ENCODE measurements around the gene HOXA2.
A peak's percentile ranks its signal among the peaks of the same experiment; 100 is the strongest.

Gene HOXA2

GRCh38 chr7:27098578-27099451 is 3.7 kb downstream of the HOXA2 start (continued):
- 0 out of 2 replicates have a peak, but pooled peaks have one; percentile 14 for TF ChIP-seq ZNF518A (tag by site-specific recombination; conservative IDR thresholded peaks at IDR 0.05; ENCODE audit: low read depth)
- peak; percentile 48 for TF ChIP-seq ZFHX2 (tag by site-specific recombination; conservative IDR thresholded peaks at IDR 0.05)
- TF ChIP-seq PRDM4 (tag by site-specific recombination; IDR thresholded peaks at IDR 0.05), result peak; percentile 84
- peak; percentile 88 for TF ChIP-seq ZNF366 (tag by site-specific recombination; conservative IDR thresholded peaks at IDR 0.05)
- TF ChIP-seq MZF1 (tag by site-specific recombination; IDR thresholded peaks at IDR 0.05; ENCODE audit: borderline replicate concordance), result peak; percentile 82
- peak; percentile 52; the same call in 1 of the 2 replicates for TF ChIP-seq ZNF24 (tag by site-specific recombination; IDR thresholded peaks at IDR 0.05)
- TF ChIP-seq ZNF596 (tag by site-specific recombination; IDR thresholded peaks at IDR 0.05), result 0 out of 2 replicates have a peak, but pooled peaks have one; percentile 5
- peak; percentile 70 for TF ChIP-seq ZBTB20 (tag by site-specific recombination; IDR thresholded peaks at IDR 0.05)
- peak; percentile 65; the same call in 1 of the 2 replicates for TF ChIP-seq INSM2 (tag by site-specific recombination; IDR thresholded peaks at IDR 0.05)
- TF ChIP-seq ZNF146 (tag by site-specific recombination; IDR thresholded peaks at IDR 0.05), result peak; percentile 42; the same call in 1 of the 2 replicates
- no peak for TF ChIP-seq ZNF580 (tag by site-specific recombination; IDR thresholded peaks at IDR 0.05)
- peak; percentile 71; the same call in 1 of the 2 replicates for TF ChIP-seq ZNF639 (tag by site-specific recombination; IDR thresholded peaks at IDR 0.05)
- peak; percentile 29 for TF ChIP-seq ZBTB26 (tag by site-specific recombination; optimal IDR thresholded peaks at IDR 0.05)
- peak; percentile 92 for TF ChIP-seq FEZF1 (tag by site-specific recombination; IDR thresholded peaks at IDR 0.05)
- peak; percentile 84 for TF ChIP-seq IKZF3 (tag by site-specific recombination; IDR thresholded peaks at IDR 0.05)
- TF ChIP-seq ZNF660 (tag by site-specific recombination; IDR thresholded peaks at IDR 0.05), result 0 out of 2 replicates have a peak, but pooled peaks have one; percentile 38
- TF ChIP-seq ZSCAN16 (tag by site-specific recombination; IDR thresholded peaks at IDR 0.05), result no peak
- TF ChIP-seq WT1 (tag by site-specific recombination; IDR thresholded peaks at IDR 0.05), result peak; percentile 81
- TF ChIP-seq ZBTB8A (tag by site-specific recombination; IDR thresholded peaks at IDR 0.05), result peak; percentile 98
- peak; percentile 82 for TF ChIP-seq KLF10 (tag by site-specific recombination; IDR thresholded peaks at IDR 0.05)
- TF ChIP-seq ZFP69B (tag by site-specific recombination; IDR thresholded peaks at IDR 0.05), result 0 out of 2 replicates have a peak, but pooled peaks have one; percentile 18
- TF ChIP-seq ZNF335 (tag by site-specific recombination; conservative IDR thresholded peaks at IDR 0.05), result peak; percentile 89
- TF ChIP-seq BCL11A (tag by site-specific recombination; IDR thresholded peaks at IDR 0.05; ENCODE audit: low read depth), result peak; percentile 73; the same call in 1 of the 2 replicates
- no peak for TF ChIP-seq ZNF426 (tag by site-specific recombination; IDR thresholded peaks at IDR 0.05)

Data from HEK293 (cell line).